ENCODE measurements around the gene KCNJ3.

The KCNJ3 gene

DNA sequence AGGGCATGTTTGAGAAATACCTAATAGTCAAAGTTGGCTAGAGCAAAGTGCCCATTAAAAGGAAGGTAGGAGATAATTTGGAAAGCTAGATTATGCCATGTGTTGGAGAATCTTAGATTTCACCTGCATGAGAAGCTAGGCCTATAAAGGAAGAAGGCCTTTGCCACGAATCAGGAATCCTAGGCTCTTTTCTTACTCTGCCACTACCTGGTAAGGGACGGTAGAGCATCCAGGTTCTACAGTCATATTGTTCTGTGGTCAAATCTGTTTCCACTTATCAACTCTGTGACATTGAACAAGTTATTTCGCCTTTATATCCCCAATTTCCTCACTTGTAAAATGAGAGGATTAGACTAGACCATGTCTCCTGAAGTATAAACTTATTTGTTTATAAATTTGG, 3.6 kb upstream of the KCNJ3 start:
- Mint-ChIP-seq H3K36me3 (ENCODE audit: insufficient read depth) (no peaks in the 10 kb centered on the region), H3K9me3 (peaks cover 11% of the 10 kb centered on the region), H3K27ac (ENCODE audit: low read depth) (no peak overlapping the region), H3K4me3 (no peak overlapping the region), H3K4me1 (no peaks in the 10 kb centered on the region), H3K27me3 (peaks cover 14% of the 10 kb centered on the region)
- ATAC-seq (replicated peaks; ENCODE audit: extremely low read depth, poor library complexity, severe bottlenecking): no peak
- DNase-seq (ENCODE audit: low spot score in 2 of 2): no peak

GRCh38 chr2:154696369-154696768, 2.1 kb upstream of the KCNJ3 start:
- Mint-ChIP-seq H3K4me1 (no peaks in the 10 kb centered on the region), H3K27me3 (peaks cover 14% of the 10 kb centered on the region), H3K4me3 (no peak overlapping the region), H3K27ac (ENCODE audit: low read depth) (no peak overlapping the region), H3K9me3 (peaks cover 6% of the 10 kb centered on the region), H3K36me3 (ENCODE audit: insufficient read depth) (no peaks in the 10 kb centered on the region)
- no peak for DNase-seq (ENCODE audit: low spot score in 2 of 2)
- ATAC-seq (replicated peaks; ENCODE audit: extremely low read depth, poor library complexity, severe bottlenecking): no peak

DNA sequence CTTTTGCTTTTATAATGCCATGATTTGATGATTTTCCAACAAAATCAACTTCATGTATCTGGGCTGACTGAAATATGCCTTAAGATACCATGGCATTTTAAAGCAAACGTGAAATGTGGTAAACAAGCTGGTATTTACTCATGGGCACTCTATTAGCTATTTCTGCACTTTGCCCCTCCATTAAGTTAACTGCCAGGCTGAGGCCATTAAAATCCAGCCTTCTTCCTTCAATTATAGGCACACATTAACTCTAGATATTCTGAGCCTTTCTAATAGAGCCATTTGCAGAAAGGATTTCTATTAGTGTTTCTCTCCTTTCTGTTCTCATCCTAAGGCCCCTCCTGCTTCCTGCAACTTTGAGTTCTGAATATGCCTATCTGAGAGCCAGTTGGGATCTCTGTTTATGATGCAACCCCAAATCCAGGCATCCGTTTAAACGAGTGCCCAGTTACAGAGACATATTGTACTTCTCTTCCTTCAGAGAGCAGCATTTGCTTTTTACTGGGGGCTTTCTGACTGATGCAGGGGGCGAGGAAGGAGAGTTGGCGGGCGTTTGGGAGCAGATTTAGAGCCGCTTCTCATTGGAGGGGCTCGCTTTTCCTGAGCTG, 1.6 kb upstream of the KCNJ3 start:
- no peak for ATAC-seq (replicated peaks; ENCODE audit: extremely low read depth, poor library complexity, severe bottlenecking)
- Mint-ChIP-seq H3K4me1 (no peaks in the 10 kb centered on the region), H3K9me3 (peaks cover 5% of the 10 kb centered on the region), H3K27ac (ENCODE audit: low read depth) (no peak overlapping the region), H3K4me3 (no peak overlapping the region), H3K27me3 (peaks cover 14% of the 10 kb centered on the region), H3K36me3 (ENCODE audit: insufficient read depth) (no peaks in the 10 kb centered on the region)
- no peak for DNase-seq (ENCODE audit: low spot score in 2 of 2)

GRCh38 chr2:154697418-154698252, 860 bp upstream of the KCNJ3 start:
- H3K27ac Mint-ChIP-seq (ENCODE audit: low read depth): no peak overlapping the region
- H3K4me3 Mint-ChIP-seq: no peak overlapping the region
- no peak for ATAC-seq (replicated peaks; ENCODE audit: extremely low read depth, poor library complexity, severe bottlenecking)
- H3K4me1 Mint-ChIP-seq: no peaks in the 10 kb centered on the region
- no peaks in the 10 kb centered on the region for H3K36me3 Mint-ChIP-seq (ENCODE audit: insufficient read depth)
- no peak for DNase-seq (ENCODE audit: low spot score in 2 of 2)
- peaks cover 14% of the 10 kb centered on the region for H3K27me3 Mint-ChIP-seq
- H3K9me3 Mint-ChIP-seq: peaks cover 10% of the 10 kb centered on the region

DNA sequence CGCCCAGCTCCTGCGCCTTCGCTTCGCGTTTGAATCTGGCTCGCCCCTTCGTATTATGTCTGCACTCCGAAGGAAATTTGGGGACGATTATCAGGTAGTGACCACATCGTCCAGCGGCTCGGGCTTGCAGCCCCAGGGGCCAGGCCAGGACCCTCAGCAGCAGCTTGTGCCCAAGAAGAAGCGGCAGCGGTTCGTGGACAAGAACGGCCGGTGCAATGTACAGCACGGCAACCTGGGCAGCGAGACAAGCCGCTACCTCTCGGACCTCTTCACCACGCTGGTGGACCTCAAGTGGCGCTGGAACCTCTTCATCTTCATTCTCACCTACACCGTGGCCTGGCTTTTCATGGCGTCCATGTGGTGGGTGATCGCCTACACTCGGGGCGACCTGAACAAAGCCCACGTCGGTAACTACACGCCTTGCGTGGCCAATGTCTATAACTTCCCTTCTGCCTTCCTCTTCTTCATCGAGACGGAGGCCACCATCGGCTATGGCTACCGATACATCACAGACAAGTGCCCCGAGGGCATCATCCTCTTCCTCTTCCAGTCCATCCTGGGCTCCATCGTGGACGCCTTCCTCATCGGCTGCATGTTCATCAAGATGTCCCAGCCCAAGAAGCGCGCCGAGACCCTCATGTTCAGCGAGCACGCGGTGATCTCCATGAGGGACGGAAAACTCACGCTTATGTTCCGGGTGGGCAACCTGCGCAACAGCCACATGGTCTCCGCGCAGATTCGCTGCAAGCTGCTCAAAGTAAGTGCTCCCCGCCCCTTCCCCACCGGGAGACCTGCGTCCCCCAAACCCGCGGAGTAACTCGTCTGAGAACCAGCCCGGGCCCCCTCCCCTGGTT, 453 bp downstream of the KCNJ3 start:
- Mint-ChIP-seq H3K36me3 (ENCODE audit: insufficient read depth) (no peaks in the 10 kb centered on the region), H3K27ac (ENCODE audit: low read depth) (no peak overlapping the region), H3K9me3 (peaks cover 11% of the 10 kb centered on the region), H3K4me3 (no peak overlapping the region), H3K27me3 (peaks cover 14% of the 10 kb centered on the region), H3K4me1 (no peaks in the 10 kb centered on the region)
- ATAC-seq (replicated peaks; ENCODE audit: extremely low read depth, poor library complexity, severe bottlenecking) (no peak), DNase-seq (ENCODE audit: low spot score in 2 of 2) (no peak)

- ATAC-seq (replicated peaks; ENCODE audit: extremely low read depth, poor library complexity, severe bottlenecking): no peak
- Mint-ChIP-seq H3K27me3 (peaks cover 14% of the 10 kb centered on the region), H3K4me1 (no peaks in the 10 kb centered on the region), H3K4me3 (no peak overlapping the region), H3K27ac (ENCODE audit: low read depth) (no peak overlapping the region), H3K9me3 (peaks cover 11% of the 10 kb centered on the region), H3K36me3 (ENCODE audit: insufficient read depth) (no peaks in the 10 kb centered on the region)
- DNase-seq (ENCODE audit: low spot score in 2 of 2): no peak
Observed at GRCh38 chr2:154699575-154699930, 1.1 kb downstream of the KCNJ3 start.

- peaks cover 11% of the 10 kb centered on the region for H3K9me3 Mint-ChIP-seq
- no peak for ATAC-seq (replicated peaks; ENCODE audit: extremely low read depth, poor library complexity, severe bottlenecking)
- H3K27me3 Mint-ChIP-seq: peaks cover 14% of the 10 kb centered on the region
- H3K27ac Mint-ChIP-seq (ENCODE audit: low read depth): no peak overlapping the region
- no peak for DNase-seq (ENCODE audit: low spot score in 2 of 2)
- no peak overlapping the region for H3K4me3 Mint-ChIP-seq
- no peaks in the 10 kb centered on the region for H3K4me1 Mint-ChIP-seq
- no peaks in the 10 kb centered on the region for H3K36me3 Mint-ChIP-seq (ENCODE audit: insufficient read depth)
Observed at GRCh38 chr2:154700136-154700535, 1.6 kb downstream of the KCNJ3 start.

DNA sequence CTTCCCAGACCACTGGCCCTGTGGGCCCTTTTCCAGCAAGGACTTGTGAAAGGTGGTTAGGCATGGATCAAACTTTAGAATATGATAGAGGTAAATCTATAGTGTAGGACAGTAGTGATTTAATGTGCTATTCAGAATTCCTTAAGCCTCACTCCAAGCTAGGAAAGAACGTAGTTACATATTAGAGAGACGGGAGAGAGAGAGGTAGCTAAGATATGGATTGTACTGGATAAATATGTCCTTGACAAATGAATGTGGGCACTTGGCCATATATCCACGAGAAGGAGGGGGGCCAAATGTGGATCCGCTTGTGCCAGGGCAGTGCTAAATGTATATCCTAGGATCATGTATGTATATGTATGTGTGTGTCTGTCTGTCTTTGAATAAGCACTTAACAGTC, 6.5 kb downstream of the KCNJ3 start:
- H3K4me1 Mint-ChIP-seq: no peaks in the 10 kb centered on the region
- H3K9me3 Mint-ChIP-seq: peaks cover 5% of the 10 kb centered on the region
- ATAC-seq (replicated peaks; ENCODE audit: extremely low read depth, poor library complexity, severe bottlenecking) (no peak), DNase-seq (ENCODE audit: low spot score in 2 of 2) (no peak)
- H3K27ac Mint-ChIP-seq (ENCODE audit: low read depth): no peak overlapping the region
- H3K4me3 Mint-ChIP-seq: no peak overlapping the region
- no peaks in the 10 kb centered on the region for H3K27me3 Mint-ChIP-seq
- no peaks in the 10 kb centered on the region for H3K36me3 Mint-ChIP-seq (ENCODE audit: insufficient read depth)

DNA sequence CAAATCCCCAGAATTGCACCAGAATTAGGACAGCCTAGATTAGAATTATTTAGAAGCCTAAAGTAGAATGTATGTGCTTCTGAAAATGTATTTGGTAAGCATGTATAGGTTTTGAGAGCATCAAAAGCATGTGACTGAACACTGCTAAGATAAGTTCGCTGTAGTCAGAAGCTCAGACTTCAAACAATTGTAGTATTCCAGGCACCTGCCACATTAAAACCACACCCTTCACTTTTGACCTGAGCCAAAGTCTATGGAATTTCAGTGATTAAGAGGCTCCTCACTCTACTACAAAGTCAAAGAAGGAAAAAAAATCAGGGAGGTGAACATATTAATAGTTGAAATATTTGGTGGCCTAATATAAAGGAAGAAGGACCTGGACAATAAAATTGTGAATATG, 8.2 kb downstream of the KCNJ3 start:
- ATAC-seq (replicated peaks; ENCODE audit: extremely low read depth, poor library complexity, severe bottlenecking): no peak
- H3K9me3 Mint-ChIP-seq: peaks cover 5% of the 10 kb centered on the region
- H3K4me3 Mint-ChIP-seq: no peak overlapping the region

DNA sequence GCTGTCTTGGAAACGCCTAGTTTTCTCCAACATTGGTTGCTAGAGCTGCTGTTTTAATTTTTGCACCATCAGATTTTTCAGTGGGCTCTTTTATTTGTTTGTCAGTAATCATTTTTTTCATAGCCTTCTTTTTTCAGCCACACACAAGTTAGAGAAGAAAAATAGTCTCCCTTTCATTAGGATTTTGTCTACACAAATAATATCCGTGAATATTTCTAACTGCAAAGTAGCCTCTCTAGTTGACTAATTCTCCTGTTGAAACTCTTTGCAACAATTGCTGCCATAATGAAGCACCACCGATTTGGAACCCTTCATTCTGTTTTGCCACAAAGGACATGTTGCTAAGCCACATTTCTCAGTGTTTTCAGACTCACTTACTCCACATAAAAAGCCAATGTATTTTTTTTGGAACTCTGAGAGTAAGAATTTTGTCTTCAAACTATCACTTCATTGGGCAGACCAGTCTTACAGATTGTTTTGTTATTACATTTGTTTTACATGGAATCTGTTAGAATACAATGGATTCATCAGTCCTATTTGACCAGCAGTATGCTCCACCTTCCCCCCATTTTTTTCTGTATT, 9.6 kb downstream of the KCNJ3 start:
- Mint-ChIP-seq H3K36me3 (ENCODE audit: insufficient read depth) (no peaks in the 10 kb centered on the region), H3K27ac (ENCODE audit: low read depth) (no peak overlapping the region), H3K4me1 (no peaks in the 10 kb centered on the region), H3K27me3 (no peaks in the 10 kb centered on the region), H3K9me3 (peaks cover 8% of the 10 kb centered on the region), H3K4me3 (no peak overlapping the region)
- DNase-seq (ENCODE audit: low spot score in 2 of 2) (no peak), ATAC-seq (replicated peaks; ENCODE audit: extremely low read depth, poor library complexity, severe bottlenecking) (no peak)

More for the DNA sequence above, 8.2 kb downstream of the KCNJ3 start:
- no peak for DNase-seq (ENCODE audit: low spot score in 2 of 2)
- Mint-ChIP-seq H3K4me1 (no peaks in the 10 kb centered on the region), H3K36me3 (ENCODE audit: insufficient read depth) (no peaks in the 10 kb centered on the region), H3K27me3 (no peaks in the 10 kb centered on the region), H3K27ac (ENCODE audit: low read depth) (no peak overlapping the region)

- no peak for ATAC-seq (replicated peaks; ENCODE audit: extremely low read depth, poor library complexity, severe bottlenecking)
- Mint-ChIP-seq H3K27me3 (no peaks in the 10 kb centered on the region), H3K27ac (ENCODE audit: low read depth) (no peak overlapping the region), H3K36me3 (ENCODE audit: insufficient read depth) (no peaks in the 10 kb centered on the region), H3K4me3 (no peak overlapping the region), H3K4me1 (no peaks in the 10 kb centered on the region), H3K9me3 (peaks cover 18% of the 10 kb centered on the region)
- DNase-seq (ENCODE audit: low spot score in 2 of 2): no peak
Observed at GRCh38 chr2:154709215-154709614, 10.7 kb downstream of the KCNJ3 start.

DNA sequence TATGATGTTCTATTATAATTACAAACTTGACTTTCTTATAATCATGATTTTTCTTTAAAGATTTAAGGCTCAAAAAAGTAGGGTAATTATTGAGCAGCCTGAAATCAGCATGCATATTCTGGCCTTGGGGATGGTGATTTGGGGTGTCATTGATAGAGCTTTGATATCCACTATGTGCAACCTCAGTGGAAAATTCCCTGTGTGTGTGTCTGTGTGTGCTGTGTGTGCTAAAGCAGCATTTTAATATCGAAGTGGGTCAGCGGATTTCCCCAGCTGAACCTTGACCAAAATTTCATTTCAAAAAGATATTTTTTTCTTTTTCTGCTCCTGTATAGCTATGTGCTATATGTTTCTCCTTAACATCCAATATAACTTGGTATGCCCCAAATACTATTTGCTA, 11.6 kb downstream of the KCNJ3 start:
- Mint-ChIP-seq H3K27ac (ENCODE audit: low read depth) (no peak overlapping the region), H3K9me3 (peaks cover 22% of the 10 kb centered on the region), H3K27me3 (no peaks in the 10 kb centered on the region), H3K36me3 (ENCODE audit: insufficient read depth) (no peaks in the 10 kb centered on the region), H3K4me3 (no peak overlapping the region), H3K4me1 (no peaks in the 10 kb centered on the region)
- no peak for DNase-seq (ENCODE audit: low spot score in 2 of 2)
- no peak for ATAC-seq (replicated peaks; ENCODE audit: extremely low read depth, poor library complexity, severe bottlenecking)
